Measurements from ENCODE around the gene GDF15.
A peak's percentile ranks its signal among the peaks of the same experiment; 100 is the strongest.

The GDF15 gene

DNA sequence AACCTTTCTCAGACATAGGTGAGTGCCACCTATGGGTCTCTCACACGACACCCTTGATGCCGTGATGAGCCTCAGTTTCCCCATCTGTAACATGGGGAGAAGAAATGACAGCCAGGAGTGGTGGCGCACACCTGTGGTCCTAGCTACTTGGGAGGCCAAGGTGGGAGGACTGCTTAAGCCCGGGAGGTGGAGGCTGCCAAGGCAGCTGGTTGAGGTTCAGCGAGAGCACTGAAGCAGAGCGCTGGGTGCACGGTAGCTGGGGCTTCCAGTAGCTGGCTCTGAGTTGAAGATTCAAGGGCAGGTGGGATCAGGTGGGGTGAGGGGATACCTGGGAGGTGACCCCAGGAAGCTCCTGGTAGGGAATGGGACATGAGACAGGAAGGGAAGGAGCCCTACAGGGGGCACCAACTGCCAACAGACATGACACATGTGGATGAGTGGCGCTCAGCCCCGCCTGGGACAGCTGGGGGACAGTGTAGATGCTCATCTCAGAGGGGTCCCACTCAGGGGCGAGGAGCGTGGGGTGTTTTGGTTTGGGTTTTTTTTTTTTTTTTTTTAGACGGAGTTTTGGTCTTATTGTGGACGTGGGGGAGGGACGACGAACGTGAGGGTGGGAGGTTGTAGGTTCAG, 26.8 kb downstream of the GDF15 start:
- no peak for DNase-seq
- in situ Hi-C loops (cut with HindIII; ENCODE audit: low pct_ligation_motif_present, low pct_unique_long_range_greater_than_20kb, low sequenced_read_pairs): no loop called here

- in situ Hi-C loops (cut with HindIII; ENCODE audit: low pct_ligation_motif_present, low pct_unique_long_range_greater_than_20kb, low sequenced_read_pairs): no loop called here
- no peak for DNase-seq
Measured at GRCh38 chr19:18414504-18415177, 28.7 kb downstream of the GDF15 start.

- no peak for DNase-seq
- in situ Hi-C loops (cut with HindIII; ENCODE audit: low pct_ligation_motif_present, low pct_unique_long_range_greater_than_20kb, low sequenced_read_pairs): no loop called here
Measured at GRCh38 chr19:18415178-18415867, 29.4 kb downstream of the GDF15 start.

GRCh38 chr19:18416778-18417249, 30.9 kb downstream of the GDF15 start:
- DNase-seq: peak; percentile 83
- in situ Hi-C loops (cut with HindIII; ENCODE audit: low pct_ligation_motif_present, low pct_unique_long_range_greater_than_20kb, low sequenced_read_pairs): no loop called here

DNA sequence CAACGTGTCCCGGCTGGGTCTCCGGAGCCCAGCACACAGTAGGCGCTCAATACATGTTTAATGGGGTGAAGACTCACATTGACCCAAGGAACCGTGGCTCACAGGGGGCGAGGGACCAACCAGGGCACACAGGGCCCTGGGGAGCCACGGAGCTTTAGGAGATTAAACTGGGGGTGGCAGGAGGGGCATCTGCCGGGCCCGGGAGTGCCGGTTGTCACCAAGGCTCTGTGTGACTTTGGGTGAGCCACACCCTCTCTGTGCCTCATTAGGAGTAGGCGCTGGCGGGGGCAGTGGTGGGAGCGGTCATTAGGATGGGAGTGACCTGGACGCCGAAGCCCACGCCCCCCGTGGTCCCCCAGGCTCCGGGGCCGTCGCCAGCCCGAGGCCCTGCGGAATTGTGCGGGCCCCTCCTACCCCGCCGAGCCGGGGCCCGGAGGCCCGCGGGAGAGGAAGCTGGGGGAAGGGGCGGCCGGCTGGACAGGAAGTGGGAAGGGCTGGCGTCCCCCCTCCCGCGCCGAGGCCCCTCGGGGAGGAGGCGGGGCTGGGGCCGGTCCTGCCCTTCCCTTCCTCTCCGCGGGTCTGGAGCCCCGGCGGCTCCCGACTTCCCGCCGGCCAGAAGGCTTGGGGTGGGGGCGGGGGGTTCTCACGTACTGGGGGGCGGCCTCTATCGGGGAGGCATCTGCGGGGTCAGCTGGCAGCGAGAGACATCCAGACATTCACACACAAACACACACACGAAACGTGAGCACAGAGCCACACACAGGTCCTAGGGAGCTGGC, 31.5 kb downstream of the GDF15 start:
- in situ Hi-C loops (cut with HindIII; ENCODE audit: low pct_ligation_motif_present, low pct_unique_long_range_greater_than_20kb, low sequenced_read_pairs): no loop called here
- peak; percentile 84 for DNase-seq

GRCh38 chr19:18418029-18418482, 32.1 kb downstream of the GDF15 start:
- in situ Hi-C loops (cut with HindIII; ENCODE audit: low pct_ligation_motif_present, low pct_unique_long_range_greater_than_20kb, low sequenced_read_pairs): no loop called here

DNA sequence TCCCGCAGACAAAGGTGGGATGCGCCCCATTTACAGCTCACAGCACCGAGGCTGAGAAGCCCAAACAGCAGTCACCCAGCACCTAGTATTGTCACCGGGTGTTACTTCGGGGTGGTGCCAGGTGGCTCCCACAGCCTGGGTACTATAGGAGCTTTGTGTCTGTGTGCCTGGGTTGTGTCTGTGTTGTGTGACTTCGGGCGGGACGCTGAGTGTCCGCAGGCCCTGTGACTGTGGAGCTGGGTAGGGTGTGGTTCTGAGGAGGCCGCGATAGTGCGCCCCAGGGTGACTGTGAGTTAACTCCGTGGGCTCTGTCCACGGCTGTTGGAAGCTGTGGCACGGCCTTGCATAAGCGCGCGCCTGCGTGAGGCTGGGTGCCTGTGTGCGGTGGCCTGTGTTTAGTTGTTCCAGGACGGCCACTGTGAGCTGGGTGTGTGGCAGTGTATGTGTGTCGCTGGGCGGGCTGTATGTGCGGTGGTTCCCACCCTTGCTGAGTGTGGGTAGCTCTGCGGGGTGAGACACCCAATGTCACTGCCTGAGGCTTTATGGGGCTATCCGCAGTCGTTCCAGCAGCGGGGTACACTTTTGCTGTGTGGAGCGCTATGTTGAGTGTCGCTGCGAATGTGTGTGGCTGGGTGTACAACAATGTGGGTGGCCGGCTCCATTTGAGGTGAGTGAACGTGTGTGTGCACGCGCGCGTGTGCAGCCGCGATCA, 32.7 kb downstream of the GDF15 start:
- no peak for DNase-seq

More at GRCh38 chr19:18418029-18418482, 32.1 kb downstream of the GDF15 start:
- DNase-seq: no peak

GRCh38 chr19:18419195-18419698, 33.3 kb downstream of the GDF15 start, which contains the start of gene SSBP4:
TSS of gene SSBP4 (plus strand) at chr19:18419398. CDS start at chr19:18419649, 251 bp downstream.
- peak; percentile 76 for DNase-seq
- in situ Hi-C loops (cut with HindIII; ENCODE audit: low pct_ligation_motif_present, low pct_unique_long_range_greater_than_20kb, low sequenced_read_pairs): no loop called here

More for the DNA sequence above, 32.7 kb downstream of the GDF15 start:
- in situ Hi-C loops (cut with HindIII; ENCODE audit: low pct_ligation_motif_present, low pct_unique_long_range_greater_than_20kb, low sequenced_read_pairs): no loop called here

GRCh38 chr19:18419699-18420460, 33.9 kb downstream of the GDF15 start:
- in situ Hi-C loops (cut with HindIII; ENCODE audit: low pct_ligation_motif_present, low pct_unique_long_range_greater_than_20kb, low sequenced_read_pairs): no loop called here
- DNase-seq: peak; percentile 30

DNA sequence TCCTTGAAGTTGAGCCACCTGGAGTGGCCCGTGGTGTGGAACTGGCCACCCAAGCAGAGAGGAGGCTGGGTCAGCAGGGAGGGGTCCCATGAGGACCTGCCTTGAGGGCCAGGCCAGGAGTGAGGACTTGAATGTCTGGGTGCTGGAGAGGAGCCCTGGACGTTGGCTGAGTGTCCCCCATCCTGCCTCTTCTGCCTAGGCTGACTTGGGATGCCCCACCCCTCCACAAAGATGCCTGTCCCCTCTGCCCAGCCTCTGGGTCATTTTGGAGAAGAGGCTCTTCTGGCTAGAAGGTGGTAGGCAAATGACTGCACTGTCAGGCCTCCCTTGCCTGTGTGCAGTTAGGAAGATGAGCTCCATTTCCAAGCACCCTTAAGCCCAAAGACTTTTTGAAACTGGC, 35.0 kb downstream of the GDF15 start:
- no peak for DNase-seq
- in situ Hi-C loops (cut with HindIII; ENCODE audit: low pct_ligation_motif_present, low pct_unique_long_range_greater_than_20kb, low sequenced_read_pairs): no loop called here

- no peak for DNase-seq
- in situ Hi-C loops (cut with HindIII; ENCODE audit: low pct_ligation_motif_present, low pct_unique_long_range_greater_than_20kb, low sequenced_read_pairs): no loop called here
Measured at GRCh38 chr19:18421371-18421959, 35.5 kb downstream of the GDF15 start.

- no peak for DNase-seq
- in situ Hi-C loops (cut with HindIII; ENCODE audit: low pct_ligation_motif_present, low pct_unique_long_range_greater_than_20kb, low sequenced_read_pairs): no loop called here
Measured at GRCh38 chr19:18422530-18423191, 36.7 kb downstream of the GDF15 start.

DNA sequence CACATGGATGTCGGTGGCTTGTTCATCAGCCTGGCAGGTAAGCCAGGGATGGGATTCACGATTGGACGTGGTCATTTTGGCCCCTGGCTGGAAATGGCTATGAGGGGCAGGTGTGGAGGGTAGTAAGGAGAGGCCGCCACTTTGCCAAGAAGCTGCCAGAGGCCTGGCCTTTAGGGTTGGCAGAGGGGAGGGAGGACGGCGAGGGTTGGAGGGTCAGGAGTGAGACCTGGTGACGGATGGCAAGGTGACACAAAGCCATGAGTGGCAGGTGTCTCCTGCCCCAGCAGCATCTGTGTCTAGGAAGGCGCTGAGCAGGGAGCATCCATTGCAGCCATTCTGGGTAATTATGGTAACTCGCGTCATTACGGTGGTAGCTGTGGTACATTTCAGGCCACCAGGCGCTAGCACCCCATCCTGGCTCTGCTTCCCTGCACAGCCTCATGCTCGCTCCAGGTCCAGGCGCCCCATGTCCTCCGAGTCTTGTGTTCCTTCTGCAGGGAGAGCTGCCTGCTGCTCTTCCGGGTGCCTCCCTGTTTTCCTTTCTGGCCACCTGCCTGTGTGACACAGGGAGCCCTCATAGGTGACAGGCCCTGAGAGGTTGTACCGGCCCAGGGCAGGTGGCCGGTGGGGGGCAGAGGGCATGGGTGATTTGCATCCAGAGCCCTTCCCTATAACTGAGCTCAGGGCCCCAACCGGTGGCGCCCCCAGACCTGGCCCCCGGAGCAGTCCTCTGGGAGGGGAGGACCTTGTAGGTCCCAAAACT, 37.5 kb downstream of the GDF15 start:
- DNase-seq: no peak
- in situ Hi-C loops (cut with HindIII; ENCODE audit: low pct_ligation_motif_present, low pct_unique_long_range_greater_than_20kb, low sequenced_read_pairs): no loop called here

DNA sequence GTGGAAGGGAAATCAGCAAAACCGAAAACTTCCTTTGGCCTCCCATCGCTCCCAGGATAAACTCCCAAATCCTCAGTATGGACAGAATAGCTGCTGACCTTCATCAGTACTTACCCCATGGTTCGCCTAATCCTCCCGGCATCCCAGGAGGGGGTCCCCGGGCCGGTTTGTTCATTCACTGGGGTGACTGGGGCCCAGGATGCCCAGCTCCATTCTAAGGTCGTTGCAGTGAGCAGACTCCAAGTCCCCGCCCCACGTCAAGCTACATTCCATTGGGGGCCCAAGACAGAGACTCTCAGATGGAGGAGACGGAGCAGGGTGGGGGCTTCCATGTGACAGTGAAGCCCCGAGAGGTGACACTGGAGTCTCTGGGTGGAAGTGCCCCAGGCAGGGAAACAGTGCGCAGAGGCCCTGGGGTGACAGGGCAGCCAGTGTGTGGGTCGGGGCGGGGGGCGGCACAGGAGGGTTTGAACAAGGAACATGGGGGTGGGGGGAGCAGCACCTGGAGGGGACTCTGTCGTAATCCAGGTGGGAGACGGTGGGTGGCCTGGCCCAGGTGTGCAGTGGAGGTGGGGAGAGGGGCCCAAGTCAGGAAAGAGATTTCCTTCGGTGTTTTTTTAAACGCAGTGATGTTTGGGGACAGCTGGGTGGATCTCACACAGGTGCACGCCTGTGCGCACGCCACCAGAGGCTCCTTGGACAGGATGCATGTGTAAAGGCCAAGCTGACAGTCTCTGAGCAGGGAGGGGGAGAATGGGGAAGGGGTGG, 38.3 kb downstream of the GDF15 start:
- in situ Hi-C loops (cut with HindIII; ENCODE audit: low pct_ligation_motif_present, low pct_unique_long_range_greater_than_20kb, low sequenced_read_pairs): no loop called here
- no peak for DNase-seq

DNA sequence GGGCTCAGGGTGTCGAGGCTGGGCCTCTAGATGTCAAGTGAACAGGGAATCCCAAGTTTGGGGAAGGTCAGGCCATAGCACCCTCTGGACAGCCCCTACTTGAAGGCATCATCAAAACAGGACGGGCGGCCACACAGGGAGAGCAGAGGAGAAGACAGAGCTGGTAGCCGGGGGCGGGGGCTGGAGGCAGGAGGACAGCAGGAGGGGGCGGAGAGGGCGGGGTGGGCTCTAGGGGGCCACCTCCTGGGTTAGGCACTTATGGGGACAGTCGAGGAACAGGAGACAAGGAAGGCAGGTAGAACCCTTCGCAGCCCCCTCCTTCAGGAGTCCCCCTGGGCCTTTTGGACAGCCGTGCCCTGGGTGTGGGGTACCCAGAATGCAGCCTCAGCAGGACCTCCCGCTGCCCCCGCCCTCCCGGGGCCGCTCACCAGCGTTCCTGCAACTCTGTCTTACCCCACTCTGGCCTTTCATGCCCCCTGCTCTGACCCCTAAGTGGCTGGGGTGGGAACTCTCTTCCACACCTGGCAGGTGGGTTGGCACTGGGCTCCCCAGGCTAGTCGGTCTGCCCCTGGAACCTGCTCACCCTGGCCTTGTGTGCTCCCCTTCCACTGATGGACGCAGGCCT, 39.0 kb downstream of the GDF15 start:
- DNase-seq: no peak
- in situ Hi-C loops (cut with HindIII; ENCODE audit: low pct_ligation_motif_present, low pct_unique_long_range_greater_than_20kb, low sequenced_read_pairs): no loop called here

Measured in ACHN (cell line).